Stimulated activated CD4-positive, alpha-beta T cell treated with anti-CD3 and anti-CD28 coated beads, Interleukin-15, amount 100 ng/mL, for 48 hours (primary cell): ENCODE results near the gene FGF23.
A peak's percentile ranks its signal among the peaks of the same experiment; 100 is the strongest.

ENCODE experiments used
- DNase-seq, 2 donors: peaks; one replicate each; pipeline ENCODE4 v3.0.0-alpha.2; 2020; ENCODE audit warnings: low read depth in 2 of 2

FGF23 gene

DNA sequence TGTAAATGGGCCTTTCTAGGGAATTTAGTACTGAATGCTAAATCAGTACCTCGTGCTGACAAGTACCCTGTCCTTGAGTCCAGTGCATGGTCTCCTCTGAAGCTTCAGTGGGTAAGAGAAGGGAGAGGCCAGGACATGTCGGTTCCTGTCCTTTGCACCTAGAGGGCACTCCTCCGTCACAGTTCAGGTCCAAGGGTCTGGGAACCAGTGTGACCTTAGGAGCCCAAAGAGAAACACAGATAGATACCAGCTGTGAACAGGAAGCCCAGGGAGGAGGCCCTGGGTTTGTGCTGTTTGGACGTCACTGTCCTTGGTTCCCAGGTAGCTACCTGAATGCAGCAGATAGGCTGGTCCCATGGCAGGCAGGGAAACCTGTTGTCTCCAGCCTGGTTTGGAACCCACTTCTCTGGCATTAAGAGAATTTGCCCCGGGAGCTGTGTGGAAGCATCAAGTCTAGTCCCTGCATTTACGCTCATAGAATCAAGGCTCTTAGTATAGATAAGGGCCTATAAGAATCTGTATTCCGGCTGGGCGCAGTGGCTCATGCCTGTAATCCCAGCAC lies 3.9 kb upstream of the FGF23 start:
- no peak for DNase-seq

DNA sequence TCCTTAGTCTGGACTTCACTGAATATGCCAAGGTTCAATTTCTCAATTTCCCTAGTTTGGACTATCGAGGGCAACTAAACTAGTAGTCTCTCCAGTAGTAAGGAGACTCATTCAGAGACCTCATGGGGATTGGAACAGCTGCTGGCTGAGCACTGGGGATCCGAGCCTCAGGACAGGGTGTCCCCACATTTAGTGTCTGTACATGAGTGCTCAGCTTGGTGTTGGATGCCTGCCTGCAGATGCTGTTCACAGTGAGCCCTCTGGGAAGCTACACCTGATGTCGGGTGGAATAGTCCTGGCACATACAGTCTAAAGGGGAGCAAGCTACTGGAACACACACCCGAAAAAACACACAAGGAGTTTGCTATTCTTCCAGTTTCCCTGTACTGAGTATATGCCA lies 820 bp upstream of the FGF23 start:
- DNase-seq, result no peak

DNA sequence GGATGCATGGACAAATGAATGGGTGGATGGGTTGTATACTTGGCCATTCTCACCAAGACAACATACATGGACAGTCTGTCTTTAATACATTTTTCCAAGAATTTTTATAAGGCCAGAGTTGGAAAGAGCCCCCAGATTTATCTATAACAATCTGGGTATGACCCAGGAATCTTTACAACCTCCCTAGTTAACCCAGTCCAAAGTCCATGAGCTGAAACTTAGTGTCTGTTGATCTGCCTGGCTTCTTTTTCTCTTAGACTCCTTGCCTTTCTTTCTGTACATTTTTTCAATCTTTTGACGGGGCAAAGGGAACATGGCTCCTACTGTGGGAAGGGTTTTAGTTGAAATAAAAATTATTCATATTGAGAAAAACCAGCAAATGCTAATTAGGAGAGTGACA lies 740 bp downstream of the FGF23 start:
- DNase-seq, result no peak

DNA sequence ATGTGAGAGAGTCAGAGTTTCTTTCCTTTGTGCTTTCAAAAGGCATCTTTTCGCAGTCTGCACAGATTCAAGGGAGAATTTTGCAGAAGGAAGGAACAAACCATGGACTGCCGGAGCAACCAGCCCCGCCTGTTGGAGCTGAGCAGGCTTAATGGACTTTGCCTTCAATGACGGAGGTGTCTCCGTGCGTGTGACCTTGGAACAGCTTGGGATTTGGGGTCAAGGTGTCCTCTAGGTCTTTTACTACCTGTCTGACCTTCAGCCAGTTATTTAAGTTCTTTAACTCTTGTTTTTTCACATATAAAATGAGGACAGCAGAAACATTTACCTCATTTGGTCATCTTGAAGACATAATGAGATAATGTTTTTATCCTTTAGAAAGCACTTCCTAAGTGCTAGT lies 4.1 kb downstream of the FGF23 start:
- no peak for DNase-seq

DNA sequence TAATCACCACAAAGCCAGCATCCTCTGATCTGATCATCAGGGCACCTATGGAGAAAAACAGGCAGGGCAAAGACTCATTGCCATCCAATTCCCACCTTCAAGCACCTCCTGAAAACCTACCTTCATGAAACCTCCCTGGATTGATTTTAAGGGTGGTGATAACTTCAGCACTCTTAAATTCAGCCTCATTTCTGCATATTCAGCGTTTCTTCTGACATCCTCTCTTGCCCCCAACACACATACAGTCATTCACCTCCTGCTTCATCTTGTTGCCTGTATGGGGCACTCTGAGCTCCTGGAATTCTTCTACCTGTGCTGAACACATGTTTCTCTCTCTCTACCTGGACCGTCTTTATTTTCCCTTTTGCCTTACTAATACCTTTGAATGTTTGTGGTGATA lies 6.9 kb downstream of the FGF23 start:
- DNase-seq, result no peak

DNA sequence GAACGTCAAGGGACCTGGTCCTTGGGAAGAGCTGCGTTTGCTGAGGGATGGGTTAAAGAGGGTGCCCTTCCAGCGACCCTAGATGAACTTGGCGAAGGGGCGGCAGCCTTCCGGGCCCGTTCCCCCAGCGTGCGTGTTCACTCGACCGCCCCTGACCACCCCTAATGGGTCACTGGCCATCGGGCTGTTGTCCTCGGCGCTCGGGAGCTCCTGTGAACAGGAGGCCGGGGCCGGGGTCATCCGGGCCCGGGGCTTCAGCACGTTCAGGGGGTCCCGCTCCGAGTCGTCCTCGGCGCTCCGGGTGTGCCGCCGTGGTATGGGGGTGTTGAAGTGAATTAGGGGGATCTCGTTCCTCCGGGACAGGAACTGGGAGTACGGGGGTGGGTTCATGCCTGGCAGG lies 9.2 kb downstream of the FGF23 start:
- no peak for DNase-seq

DNA sequence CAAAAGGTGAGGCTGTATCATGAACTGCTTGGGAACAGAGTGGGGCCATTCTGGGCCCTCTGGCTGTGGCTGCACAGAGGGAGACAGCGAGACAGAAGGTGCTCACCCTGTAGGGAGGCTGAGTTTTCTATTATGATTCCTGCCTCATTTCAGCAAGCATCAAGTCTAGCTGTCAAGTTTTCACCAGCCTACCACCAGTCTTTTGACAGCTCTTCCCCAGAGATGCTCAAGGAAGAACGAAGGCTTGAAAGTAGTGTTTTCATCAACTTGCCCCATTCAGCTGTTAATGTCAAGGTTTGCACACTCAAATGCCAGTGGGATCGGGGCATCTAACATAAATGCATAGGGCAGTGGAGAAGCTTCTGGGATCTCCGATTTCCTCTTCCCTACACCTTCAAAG lies 10.0 kb downstream of the FGF23 start:
- no peak for DNase-seq

DNA sequence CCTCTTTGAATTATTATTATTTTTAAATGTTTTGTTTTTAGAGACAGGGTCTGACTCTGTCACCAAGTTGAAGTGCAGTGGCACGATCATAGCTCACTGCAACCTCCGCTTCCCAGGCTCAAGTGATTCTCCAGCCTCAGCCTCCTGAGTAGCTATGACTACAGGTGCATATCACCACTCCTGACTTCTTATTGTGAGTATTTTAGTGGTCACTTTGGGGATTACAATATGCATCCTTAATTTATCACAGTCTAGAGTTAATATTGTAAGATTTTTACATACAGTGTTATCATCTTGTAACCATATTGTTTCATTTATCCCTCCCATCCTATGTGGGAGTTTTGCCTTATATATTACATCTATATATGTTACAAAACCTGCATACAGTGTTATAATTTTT lies 13.4 kb downstream of the FGF23 start:
- DNase-seq, result no peak

DNA sequence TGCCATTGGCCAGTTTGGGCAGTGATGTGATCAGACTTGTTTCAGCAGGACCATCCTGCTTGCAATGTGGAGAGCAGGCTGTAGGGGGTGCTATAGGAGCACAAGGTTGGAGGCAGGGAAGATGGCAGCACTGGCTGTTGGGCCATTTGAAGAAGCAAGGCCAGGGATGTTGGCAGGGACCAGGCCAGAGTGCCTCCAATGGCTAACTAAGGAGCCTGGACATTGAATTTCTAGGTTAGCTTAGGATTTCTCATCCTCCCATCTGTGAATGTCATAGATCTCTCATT lies 23.5 kb downstream of the FGF23 start:
- peak; percentile 36 to 63 for DNase-seq

DNA sequence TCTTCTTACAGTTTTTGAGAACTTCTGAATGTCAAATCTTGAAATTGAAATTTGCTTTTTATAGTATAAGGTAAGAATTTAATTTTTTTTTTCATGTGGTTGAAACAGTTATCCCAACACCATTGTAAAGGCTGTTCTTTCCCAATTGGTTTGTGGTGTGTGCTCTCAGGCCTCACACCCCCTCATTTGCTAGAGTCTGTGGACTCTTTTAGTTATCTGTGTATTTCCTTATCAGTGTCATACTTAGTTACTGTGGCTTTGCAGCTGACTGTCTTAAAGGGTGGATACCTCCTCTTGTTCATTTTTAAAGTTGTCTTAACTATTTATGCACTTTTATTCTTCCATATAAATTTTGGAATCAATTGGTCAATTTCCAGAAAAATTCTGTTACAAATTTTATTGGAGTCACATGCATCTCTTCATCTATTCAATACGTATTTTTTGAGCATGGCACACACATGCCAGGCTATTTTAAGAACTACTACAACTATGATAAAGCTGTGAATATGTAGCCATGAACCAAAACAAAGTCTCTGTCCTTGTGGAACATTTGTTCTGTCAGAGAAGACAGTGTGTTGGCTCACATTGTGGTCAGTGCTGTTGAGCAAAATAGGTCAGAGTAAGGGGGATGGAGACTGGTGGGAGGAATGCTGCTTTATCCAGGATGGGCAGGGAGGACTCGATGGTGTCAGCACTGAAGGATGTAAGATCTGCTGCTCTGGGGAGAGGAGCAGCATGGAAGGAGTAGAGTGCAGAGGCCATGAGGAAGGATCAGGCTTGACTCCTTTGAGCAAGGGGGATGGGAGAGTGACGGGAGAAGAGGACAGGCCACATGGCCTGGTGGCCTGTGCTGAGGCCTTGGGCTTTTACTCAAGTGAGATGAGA lies 24.1 kb downstream of the FGF23 start:
- no peak for DNase-seq

DNA sequence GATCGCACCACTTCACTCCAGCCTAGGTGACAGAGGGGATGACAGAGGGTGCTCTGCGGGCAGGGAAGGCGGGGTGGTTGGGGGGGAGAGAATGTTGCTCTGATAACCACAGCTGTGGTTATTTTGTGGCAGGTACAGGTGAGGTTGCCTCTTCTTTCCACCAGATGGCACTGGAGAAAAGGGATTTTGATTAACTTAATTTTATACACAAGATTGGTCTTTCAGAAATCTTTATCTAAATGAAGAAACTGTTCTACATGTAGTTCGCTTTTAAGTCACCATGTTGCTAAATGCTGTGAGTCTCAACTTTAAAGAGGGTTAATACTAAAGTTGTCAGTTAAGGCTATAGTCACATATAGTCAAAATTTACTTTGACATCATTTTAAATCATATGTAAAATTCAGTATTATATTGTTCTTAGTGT lies 25.7 kb downstream of the FGF23 start:
- DNase-seq, result peak in 1 of 2 donors; percentile 16

DNA sequence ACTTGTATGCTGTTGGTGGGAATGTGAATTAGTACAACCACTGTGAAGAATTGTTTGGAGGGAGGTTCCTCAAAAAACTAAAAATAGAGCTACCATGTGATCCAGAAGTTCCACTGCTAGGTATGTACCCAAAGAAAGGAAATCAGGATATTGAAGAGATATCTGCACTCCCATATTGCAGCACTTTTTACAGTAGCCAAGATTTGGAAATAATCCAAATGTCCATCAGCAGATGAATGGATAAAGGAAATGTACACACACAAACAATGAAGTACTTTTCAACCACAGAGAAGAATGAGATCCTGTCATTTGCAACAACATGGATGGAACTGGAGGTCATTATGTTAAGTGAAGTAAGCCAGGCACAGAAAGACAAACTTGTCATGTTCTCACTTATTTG lies 32.6 kb downstream of the FGF23 start:
- DNase-seq, result no peak

DNA sequence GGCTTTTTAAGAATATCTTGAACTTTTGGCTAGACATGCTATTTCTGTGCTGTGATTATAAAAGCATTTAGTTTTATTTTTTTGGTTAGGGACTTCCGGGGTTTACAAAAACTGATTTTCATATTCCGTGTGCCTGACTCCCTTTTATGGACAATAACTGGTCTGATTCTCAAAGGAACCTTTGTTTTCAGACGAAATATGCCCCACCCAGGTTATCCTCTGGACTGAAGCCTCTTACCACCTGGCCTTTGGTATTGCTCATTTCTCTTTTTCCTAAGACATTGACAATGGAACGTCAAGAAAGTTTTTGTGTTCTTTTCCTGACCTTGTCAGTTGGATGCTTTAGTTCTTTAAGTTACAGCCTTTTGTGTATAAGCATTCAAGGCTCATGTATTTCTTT lies 47.7 kb downstream of the FGF23 start:
- DNase-seq, result no peak

DNA sequence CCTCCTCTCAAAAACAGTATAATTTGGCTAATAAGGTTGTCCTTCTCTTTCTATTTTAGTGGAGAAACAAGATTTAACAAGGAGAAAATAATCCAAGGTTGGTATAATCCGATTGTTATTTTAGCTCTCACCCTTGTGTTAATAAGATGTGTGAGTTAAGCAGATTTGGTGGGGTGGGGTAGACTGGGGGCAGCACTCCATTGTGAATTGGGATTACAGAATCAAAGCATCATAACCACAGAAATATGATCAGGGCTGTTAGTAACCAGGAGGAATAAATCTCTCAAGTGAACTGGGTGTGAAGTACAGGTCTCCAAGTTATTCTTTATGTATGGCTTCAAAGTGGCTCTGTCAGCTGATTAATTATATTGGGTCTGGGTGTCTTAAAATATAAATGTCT lies 48.3 kb downstream of the FGF23 start:
- DNase-seq, result no peak

DNA sequence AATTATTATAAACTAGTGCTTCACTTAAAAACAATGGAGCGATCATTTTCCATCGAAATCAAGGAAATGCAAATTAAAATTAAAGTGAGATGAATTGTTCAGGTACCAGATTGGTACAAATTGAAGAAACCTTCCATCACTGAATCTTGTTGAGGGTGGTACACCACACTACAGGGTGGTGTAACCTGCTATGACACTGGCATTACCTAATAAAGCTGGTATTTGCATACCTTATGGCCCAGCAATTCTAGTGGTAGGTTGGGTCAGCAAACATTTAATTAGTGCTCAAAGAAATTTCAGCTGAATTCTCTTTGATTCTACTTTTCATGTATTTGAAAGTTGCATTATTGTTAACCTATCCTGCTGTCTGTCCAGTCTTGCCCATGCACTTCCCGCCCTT lies 49.3 kb downstream of the FGF23 start:
- no peak for DNase-seq

DNA sequence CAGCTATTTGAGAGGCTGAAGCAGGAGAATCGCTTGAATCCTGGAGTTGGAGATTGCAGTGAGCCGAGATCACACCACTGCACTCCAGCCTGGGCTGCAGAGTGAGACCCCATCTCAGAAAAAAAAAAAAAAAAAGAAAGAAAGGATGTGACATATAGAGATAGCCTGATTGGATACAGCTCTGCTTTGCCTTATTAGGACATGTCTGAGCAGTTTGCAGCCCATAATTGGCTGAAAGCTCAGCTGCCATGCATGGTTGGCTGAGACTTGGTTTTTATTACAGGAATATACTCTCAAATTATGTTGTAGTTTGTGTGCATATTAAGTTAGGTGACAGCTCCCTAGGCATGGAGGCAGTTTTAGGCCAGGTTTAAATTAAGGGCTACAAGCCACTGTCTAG lies 52.2 kb downstream of the FGF23 start:
- no peak for DNase-seq

DNA sequence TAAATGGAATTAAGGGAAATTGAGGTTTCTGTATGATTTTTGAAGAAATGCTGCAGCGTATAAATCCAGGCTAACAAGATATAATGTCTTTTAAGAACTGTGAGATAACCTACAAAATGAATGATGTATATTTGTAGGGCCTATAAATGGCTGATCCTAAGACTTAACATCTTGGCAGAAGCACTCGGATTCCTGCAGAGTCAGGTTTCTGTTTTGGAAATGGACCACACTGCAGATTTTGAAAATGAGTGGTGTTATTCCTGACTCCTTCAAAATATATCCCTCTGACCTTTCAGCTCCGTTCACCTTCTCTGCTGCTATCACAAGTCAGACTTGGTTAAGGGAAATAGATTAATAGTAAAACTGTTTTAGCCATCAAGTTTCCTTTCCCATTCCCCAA lies 53.5 kb downstream of the FGF23 start:
- no peak for DNase-seq

DNA sequence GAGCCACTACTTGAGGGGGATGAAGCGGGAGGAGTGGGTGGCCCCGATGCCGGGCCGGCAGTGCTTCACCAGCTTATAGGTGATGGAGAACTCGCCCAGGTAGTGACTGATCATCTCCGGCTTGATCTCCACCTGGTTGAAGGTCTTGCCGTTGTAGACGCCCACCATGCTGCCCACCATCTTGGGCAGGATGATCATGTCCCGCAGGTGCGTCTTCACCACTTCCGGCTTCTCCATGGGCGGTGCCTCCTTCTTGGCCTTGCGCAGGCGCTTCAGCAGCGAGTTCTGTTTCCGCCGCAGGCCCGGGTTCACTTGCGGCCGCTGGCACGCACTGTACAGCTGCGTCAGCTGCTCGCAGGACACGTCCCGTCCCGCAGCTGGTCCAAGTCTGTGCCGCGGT lies 55.1 kb downstream of the FGF23 start:
- no peak for DNase-seq

DNA sequence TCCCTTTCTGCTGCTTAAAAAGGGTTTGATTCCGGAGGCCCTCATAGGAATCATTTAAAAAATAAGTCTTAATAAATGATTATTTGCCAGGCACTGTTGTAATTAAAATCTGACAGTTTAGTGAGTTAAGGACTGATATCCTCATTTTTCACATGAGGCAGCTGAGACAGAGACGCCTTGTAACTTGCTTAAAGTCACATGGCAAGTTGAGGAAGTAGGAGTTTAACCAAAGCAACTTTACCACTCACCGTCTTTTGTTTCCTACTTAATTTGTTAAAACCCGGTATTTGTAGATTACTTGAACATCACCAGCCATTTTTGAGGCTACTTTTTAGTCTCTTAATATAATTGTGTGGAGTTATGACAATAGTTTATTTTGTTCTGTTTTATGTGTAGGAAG lies 56.1 kb downstream of the FGF23 start:
- no peak for DNase-seq

DNA sequence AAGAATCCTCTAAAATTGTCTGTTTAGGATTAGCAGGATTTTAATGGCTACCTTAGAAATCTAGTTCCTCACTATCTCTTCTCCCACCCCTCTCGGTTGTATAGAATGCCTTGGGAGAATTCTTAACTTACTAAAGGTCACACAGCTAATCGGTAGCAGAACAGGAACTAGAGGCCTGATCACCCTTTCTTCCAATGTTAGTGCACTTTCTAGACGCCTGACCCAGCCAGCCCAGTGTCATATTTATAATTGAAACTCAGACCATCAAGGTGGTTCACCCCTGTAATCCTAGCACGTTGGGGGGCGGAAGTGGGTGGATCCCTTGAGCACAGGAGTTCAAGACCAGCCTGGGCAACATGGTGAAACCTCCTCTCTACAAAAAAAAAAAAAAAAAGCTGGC lies 56.8 kb downstream of the FGF23 start:
- DNase-seq, result no peak

DNA sequence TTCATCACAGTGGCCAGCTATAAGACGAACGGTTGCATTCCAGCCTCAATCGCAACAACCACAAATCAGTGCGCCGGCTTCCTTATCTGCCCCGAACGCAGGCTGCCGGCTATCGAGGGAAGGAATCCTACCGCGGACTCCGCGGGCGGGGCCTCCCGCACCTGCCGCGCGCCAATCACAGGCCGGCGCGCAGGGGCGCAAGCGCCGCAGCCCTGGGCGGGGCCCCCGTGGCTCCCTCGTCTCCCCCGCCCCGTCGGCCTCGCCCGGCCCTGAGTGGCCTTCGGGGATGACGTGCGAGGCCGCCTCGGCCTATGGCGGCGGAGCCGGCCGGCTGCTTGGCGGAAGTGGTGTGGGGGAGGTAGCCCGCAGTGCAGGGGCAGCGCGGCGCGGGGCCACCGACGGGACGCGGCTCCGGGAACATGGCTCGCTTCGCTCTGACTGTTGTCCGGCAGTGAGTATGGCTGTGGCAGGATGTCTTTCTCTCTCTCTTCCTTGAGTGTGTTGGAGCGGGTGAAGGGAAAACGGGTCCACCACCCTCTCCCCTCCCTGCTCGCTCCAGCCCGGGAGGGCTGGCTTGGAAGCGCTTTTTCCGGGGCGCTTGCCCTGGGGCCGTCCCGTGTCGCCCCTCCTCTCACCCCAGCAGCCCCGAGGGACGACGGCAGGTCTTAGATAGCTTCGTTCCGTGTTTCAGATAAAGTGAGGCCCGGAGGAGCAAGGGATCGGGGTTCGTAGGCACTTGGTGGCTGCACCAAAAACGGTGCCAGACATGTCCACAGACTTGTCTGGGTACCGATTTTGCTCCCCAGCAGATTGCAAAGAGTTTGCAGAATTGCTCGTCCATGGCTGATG lies 58.4 kb downstream of the FGF23 start, which contains the start of gene TIGAR:
TIGAR (plus strand) TSS at position 361 of the 849 bp plus-strand sequence; CDS start at position 420, 59 bp downstream.
- DNase-seq, result peak; percentile 81 to 90

DNA sequence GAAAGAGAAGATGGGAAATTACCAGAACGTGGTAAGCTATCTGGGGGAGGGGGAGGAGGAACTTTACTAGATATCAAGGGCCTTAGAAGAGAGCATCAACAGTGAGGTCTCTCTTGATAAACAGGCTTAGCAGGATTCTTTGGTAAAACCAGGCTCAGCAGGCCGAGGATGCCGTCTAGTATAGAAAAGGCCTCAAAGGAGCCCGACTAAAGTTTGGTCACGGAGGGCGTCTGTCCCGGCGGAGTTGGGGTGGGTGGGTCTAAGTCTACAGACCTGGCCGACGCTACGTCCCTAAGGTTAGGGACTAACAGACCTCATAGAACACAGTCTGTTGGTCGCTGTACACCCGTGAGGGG lies 59.0 kb downstream of the FGF23 start:
- no peak for DNase-seq
